GM21825 (cell line): Measurements from ENCODE around the gene EBF3.
"Not testable (repeated sequence)": the region's sequence is repeated elsewhere in the genome, so short reads cannot be mapped to it uniquely, and the experiment has no call there.

Source experiments
- ATAC-seq: cut with Tn5 transposase; IDR thresholded peaks from one replicate; pipeline ENCODE4 v1.9.1; 2021; ENCODE audit warnings: mild to moderate bottlenecking, moderate library complexity; ENCODE audit not compliant: unreplicated experiment

Gene EBF3

DNA sequence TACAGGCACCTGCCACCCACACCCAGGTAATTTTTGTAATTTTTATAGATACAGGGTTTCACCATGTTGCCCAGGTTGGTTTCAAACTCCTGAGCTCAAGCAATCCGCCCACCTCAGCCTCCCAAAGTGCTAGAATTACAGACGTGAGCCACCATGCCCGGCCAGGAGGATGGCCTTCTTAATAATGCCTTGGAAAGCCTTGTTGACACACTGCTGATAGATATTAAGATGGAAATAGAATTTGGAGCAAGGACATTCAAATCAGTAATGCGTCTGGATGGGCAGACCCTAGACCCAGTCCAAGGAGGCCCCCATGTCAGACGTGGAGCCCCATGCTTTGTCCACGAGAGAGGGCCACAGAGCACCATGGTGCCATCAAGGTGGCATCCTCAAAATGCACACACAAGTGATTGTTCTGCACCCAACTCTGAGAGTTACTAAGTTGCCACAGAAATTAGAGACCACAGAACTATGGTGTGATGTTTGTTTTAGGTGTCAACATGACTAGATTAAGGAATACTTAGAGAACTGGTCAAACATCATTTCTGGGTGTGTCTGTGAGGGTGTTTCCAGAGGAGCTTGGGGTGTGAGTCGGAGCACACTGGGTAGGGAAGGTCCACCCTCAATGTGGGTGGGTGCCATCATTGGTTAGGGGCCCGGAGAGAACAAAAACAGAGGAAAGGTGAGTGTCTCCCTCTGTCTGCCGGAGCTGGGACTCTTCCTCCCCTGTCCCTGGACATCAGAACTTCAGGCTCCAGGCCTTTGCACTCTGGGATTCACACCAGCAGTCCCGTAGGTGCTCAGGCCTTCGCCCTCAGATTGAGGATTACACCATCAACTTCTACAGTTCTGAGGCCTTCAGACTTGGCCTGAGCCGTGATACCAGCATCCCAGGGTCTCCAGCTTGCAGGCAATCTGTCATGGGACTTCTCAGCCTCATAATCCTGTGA lies 34.5 kb downstream of the EBF3 start:
- ATAC-seq, result no peak

DNA sequence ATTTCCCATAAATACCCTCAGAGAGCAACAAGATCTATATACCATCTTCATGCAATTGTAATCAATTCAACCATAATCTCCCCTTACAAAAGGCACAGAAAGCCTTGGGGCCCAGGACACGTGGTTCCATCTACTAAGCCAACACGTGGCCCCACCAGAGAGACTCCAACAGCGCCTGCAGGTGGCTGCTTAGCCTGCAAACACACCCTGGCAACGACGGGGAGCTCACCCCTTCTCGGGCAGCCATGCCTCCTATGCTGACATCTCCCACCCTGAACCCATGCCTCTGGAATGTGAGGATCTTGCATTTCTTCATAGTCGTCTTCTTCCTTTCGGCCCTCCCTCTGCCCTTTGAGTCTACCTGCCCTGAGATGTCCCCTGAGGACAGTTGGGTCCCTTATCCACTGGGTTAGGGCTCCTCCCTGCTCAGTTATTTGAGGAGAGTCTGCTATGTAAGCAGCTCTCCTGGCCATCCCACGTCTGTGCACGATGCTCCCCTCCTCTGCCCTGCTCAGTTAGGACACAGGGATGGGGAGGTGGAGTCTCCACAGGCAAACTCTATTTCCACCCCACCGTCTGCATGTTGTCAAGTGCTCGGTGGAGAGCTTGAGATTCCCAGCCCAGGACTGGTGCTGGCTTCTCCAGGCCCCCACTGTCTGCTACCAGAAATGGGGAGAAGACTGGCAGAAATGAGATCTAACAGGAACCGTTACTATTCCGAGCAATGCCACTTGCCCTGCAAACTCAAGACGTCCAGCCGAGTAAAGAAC lies 36.5 kb downstream of the EBF3 start:
- no peak for ATAC-seq

DNA sequence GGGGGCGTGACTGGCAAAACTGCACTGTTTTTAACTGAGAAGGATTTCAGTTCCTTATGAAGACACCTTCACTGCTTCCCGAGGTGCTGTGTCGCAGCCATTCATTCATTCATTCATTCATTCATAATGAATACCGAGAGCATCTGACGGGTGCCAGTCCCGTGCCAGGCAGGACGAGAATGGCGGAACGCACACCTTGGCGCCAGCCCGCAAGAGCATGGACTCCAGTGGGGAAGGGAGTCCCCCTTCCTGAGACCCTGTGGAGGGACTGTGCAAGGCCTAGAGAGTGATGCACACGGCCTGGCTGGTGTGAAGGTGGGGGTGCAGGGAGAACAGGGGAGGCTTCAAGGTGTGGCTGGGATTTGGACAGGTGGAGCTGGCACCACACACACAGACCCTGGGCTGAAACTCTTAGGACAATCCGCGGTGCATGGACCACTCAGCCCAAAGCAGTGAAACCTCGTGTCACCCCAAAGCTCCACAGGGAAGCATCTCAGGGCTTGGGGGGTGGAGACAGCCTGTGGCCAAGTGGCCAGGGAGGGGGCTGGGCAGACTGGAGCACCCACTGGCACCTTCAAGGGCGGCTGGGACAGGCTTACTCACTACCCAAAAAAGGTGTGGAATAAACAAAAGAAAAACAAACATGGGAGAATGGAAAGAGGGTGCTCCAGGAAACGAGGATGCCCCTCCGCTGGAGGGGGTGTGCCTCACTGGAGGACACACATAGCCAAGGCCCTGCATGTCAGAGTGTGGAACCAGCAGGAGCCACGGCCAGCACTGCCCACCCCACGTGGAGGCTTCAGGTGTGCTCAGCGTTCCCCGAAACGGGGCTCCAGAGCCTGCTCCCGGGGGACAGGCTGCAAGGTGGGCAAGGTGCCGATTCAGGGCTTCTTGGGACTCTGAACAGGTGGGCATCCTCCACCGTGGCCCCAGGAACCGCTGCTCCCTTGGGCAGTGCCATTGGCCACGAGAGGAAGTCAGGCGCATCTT lies 37.7 kb downstream of the EBF3 start:
- ATAC-seq, result no peak

DNA sequence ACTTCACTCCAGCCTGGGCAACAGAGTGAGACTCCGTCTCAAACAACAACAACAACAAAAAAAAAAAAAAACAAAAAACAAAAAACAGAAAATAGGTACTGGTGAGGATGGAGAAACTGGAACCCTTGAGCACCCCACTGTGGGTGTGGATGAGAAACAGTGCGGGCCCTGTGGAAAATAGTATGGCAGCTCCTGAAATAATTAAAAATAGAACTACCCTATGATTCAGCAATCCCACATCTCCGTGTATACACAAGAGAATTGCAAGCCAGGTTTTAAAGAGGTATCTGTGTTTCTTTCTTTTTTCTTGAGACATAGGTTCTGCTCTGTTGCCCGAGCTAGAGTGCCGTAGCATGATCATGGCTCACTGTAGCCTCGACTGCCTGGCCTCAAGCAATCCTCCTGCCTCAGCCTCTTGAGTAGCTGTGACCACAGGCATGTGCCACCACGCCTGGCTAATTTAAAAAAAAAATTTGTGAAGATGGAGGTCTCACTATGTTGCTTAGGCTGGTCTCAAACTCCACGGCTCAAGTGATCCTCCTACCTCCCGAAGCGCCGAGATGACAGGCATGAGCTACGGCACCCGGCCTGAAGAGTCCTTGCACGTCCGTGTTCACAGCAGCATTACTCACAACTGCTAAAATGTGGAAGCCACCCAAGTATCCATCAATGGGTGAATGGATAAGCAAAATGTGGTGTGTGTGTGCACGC lies 39.5 kb downstream of the EBF3 start:
- ATAC-seq, result no peak

DNA sequence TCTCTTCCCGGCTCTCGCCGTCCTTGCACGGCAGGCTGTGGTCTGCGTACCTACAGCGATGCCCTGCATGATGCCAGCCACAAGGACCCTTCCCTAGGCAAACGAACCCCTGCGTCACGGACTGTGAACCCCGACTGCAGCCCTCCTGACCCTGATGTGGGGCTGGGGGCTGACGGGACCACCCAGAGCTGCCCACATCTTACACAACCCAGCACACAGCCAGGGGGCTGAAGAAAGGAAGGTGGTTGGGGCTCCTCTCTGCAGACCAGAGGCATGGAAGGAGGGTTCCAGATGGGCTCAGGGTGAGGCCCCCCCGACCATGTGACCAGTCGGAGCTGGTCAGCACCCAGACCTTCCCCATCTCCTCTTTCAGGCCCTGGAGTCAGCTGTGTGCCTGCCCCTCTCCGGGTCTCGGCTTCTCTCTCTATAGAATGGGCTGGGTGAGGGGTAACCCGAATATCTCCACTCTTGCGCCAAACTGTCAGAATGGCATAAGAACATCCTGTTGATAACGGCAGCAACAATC lies 41.4 kb downstream of the EBF3 start:
- no peak for ATAC-seq

DNA sequence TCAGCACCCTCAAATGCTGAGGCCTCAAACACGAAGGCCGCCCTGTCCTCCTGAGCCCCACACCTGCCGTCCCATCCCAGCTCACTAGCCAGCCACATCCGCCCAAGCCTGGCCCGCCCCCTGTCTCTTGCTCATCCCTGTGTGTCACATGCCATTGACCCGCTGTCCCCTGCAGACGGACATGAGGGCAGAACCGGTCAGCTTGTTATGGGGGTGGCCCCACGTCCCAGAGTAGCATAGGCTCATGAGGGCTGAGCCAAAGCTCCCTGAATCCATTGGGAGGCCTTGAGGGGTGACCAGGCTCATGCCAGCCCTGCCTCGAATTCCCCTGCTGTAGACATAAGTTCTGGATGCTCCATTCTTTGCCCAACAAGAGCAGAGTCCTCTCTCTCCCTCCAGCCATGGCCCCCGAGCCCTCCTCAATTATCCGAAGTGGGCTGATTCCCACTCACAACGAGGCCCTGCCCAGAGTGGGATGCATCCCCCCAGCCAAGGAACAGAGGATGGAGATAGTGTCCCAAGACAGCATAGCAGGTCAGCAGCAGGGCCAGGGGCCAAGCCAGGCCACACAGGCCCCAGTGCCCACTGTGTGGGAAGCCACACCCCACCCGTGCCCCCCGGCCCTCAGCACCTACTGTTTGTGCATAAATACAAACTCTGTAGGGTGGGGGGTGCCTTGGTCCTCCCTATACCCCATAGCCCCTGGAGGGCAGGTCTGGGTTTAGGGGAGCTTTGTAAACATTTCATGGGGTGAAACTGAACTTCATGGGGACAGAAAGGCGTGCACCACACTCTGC lies 42.1 kb downstream of the EBF3 start:
- no peak for ATAC-seq

DNA sequence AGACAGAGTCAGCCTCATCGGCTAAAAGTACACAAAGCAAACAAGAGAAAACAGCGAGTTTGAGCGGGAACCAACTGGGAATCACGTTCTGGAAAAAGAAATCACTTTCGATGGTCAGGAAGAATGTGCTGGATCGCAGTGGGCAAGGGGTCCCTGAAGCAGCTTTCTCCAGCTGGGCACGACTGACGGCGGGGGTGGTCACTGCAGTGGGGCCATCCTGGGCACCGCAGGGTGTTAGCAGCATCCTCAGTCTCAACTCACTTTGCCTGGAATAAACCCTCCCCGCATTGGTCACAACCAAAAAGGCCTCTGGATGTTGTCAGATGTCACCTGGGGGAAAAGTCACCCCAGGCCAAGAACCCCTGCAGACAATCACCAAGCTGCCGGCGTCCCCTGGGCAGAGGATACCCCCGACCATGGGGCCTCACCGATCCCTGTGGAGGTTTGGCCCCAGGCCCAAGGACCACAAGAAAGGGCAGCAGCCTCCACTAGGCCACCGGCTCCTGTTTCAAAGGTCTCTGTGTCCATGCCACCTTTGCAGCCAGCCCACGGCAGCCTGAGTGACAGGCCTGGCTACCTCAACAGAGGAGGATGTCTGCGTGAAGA lies 42.9 kb downstream of the EBF3 start:
- ATAC-seq, result no peak

DNA sequence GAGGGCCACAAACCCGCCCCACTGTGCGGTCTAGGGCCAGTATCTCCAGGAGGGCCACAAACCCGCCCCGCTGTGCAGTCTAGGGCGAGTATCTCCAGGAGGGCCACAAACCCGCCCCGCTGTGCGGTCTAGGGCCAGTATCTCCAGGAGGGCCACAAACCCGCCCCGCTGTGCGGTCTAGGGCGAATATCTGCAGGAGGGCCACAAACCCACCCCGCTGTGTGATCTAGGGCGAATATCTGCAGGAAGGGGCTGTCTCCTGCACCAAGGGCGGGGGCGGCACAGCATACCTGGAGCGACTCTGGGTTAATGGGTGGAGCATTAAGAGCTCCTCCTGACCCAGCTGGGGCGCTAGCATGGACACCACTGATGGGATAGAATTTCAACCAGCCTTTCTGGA lies 43.9 kb downstream of the EBF3 start:
- ATAC-seq, result not testable (repeated sequence)

DNA sequence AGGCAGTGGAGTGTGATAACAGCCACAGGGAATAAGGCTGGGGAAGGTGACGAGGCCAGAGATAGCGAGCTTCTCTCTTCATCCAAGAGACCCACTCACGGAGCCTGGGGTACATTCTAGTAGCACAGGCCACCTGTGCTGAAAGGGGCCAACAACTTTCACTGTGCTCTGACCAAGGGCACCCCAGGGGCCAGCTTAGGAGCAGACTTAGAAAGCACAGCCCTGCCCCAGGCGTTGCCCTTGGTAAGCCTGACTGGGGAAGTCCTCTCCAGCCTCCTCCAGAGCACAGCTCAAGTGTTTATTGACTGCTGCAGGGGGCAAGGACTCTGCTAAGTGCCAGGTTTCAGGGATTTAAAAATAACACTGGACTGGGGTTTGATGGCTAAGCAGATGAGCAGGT lies 44.7 kb downstream of the EBF3 start:
- no peak for ATAC-seq

DNA sequence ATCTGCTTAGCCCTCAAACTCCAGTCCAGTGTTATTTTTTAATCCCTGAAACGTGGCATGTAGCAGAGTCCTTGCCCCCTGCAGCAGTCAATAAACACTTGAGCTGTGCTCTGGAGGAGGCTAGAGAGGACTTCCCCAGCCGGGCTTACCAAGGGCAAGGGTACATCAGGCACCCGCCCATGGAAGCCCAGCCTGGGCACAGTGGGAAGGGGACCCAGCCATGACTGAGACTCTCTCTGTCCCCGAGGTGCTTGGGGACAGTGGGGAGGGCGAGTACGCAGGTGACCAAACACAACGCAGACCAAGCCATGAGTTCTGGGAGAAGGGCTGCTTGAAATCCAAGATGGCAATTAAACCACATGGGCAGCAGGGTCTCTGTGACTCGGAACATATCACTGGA lies 45.2 kb downstream of the EBF3 start:
- no peak for ATAC-seq

DNA sequence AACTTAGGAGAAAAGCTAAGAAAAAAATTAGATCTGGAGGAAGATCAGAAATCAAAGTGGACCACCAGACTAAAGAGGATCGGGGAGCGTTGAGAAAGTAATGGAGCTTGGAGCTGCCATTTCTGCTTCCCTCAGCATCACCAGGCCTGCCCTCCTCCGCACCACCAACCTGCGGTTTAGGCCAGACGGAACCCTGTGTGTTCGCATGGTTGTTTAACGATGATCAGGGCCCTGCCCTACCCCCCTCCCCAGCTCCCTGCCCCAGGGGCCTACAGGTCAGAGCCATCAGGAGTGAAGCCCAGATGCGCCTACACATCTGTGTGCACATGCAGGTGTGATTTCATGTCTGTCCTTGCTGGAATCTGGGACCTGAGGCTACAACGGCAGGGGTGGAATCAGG lies 45.7 kb downstream of the EBF3 start:
- no peak for ATAC-seq

DNA sequence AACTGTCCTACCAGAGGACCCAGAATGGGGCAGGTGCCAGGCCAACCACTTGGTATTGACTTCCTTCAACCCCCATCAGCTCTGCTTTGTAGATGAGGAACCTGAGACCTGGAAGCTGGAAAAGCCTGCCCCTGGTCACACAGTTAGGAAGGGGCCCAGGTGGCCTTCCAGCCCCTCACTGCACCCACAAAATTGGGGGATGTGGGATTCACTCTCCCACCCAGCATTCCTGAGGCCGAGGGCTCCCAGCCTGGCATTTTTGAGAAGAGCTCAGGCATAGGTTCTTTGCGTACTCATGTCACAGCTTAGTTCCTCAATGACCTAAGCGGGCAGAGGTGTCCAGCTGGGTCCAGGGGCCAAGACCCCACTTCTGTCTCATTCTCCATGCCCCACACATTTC lies 46.1 kb downstream of the EBF3 start:
- no peak for ATAC-seq

DNA sequence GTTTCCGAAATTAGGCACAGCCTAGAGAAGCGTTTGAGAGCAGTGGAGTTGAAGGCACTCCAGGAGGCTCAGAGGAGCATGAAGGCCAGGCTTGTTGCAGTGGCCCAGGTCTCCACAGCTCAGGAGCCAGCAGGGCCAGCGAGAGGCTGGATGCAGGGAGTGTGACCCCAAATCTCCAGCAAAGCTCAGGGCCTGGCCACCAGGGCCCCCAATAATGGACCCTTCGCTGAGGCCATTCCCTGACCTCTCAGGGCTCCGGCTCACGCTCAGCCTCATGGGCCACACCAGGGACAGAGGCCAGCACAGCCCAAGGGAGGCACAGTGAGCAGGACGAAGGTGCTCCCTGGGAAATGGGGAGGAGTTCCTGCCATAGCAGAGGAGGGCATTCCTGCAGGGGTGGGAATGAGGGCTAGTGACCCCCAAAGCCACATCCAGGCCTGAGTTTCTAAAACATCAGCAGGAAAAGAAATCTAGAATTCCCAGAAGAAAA lies 47.5 kb downstream of the EBF3 start:
- ATAC-seq, result no peak

DNA sequence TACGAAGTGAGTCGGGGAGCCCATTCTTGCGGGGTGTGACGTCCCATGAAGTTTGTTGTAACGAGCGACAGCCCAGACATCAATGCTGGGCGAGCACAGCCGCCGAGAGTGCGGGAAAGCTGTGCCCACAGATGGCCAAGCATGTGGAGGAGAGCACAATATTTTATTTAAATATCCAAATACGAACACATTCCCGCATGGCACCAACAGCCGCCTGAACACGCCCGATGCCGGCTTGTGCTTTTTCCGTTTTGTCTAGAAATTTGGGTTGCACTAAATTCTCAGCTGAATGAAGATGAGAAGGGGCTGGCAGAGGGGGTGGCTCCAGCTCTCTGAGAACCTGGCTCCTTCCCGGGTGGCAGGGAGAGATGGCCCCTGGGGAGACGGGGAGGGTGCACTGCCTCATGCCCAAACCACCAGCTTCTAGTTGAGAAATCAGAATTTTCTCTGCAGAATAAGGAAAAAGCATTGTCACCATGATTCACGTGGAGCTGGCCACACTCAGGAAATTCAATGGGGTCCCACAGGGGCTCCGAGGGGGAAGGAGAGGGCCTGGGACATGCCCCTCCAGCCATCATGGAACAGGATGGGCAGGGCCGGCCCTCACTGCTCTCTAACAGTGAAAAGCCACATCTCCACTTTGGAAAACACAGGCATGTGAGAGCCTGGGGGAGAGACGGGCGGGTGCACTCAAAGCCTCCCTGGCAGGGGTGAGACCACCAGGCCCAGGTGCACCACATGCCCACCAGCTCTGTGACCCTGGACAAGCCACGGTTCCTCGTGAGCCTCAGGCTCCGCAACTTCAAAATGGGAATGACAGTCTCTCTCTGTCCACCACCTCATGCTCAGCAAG lies 48.3 kb downstream of the EBF3 start:
- no peak for ATAC-seq

DNA sequence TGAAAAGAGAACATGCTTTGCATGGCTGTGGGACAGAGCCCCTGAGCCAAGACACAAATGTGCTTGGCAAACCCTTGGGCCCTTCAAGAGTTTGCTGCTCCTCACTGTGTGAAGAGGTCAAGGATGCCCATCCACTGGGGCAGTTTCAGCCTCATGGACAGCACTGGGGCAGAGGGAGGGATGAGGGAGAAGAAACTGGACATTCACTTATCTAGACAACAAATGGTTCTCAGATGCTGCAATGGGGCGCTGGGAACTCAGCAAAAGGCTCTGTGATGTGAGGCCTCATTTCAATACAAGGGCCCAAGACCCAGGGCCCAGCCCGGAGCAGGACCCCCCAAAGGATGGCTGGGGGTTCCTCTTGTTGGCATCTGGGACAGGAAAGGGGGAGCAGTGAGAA lies 49.1 kb downstream of the EBF3 start:
- ATAC-seq, result no peak

DNA sequence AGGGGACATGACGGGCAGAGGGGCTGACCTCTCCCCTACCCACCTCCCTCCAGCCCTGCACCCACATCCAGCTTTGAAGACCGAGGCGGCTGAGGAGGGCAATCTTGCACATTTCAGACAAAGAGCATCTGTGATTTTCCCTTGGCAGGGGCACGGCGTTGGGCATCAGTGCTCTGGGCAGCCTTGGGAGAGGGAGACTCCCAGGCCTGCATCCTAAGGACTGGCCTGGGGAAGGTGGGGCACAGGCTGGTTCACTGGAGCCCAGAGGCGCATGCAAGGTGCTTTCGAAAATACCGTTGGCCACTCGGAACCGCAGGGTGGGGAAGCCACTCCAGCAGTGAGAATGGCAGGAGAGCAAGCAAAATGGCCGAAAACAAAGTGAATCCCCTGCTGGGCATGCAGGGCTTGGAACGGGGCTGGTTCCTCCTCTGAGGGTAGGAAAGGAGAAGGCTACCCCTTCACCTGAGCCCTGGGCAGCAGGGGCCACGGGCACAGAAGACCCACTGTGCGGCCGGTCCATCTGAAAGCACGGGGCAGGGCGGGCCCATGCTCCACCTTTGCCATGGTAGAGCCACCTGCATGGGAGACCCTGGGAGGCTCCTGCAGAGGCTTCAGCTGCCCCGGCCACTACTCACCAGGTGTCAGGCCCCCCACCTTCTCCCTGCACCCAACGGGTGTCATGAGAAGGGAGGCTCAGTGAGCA lies 49.8 kb downstream of the EBF3 start:
- no peak for ATAC-seq
